ENCODE data around the gene PDE9A. TPM values are rescaled to one million over a fixed set of nuclear protein-coding genes. Genes with fewer than 3 reads are reported as not detected.

PDE9A gene
- total RNA-seq, 1 experiment from 2014 or later: 44.8 TPM

GRCh38 chr21:42636520-42637266 is 16.7 kb upstream of the PDE9A start (continued):
- no peak for TF ChIP-seq AR (CRISPR knock-in tag; IDR thresholded peaks at IDR 0.05)
- TF ChIP-seq, protein P1, sequence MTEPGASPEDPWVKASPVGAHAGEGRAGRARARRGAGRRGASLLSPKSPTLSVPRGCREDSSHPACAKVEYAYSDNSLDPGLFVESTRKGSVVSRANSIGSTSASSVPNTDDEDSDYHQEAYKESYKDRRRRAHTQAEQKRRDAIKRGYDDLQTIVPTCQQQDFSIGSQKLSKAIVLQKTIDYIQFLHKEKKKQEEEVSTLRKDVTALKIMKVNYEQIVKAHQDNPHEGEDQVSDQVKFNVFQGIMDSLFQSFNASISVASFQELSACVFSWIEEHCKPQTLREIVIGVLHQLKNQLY (CRISPR knock-in tag; IDR thresholded peaks at IDR 0.05): no peak

GRCh38 chr21:42637267-42638041 is 16.0 kb upstream of the PDE9A start:
- Mint-ChIP-seq H3K9me3 (no peaks in the 10 kb centered on the region), H3K27me3 (ENCODE audit: low read depth) (peaks cover 6% of the 10 kb centered on the region; the same call in 1 of the 2 replicates), H3K4me3 (no peak overlapping the region), H3K4me1 (peaks cover 27% of the 10 kb centered on the region), H3K36me3 (no peaks in the 10 kb centered on the region), H3K27ac (no peak overlapping the region)
- POLR2A ChIA-PET: no interaction called here
- no peak for DNase-seq (ENCODE audit: low spot score)
- TF ChIP-seq, protein P2, sequence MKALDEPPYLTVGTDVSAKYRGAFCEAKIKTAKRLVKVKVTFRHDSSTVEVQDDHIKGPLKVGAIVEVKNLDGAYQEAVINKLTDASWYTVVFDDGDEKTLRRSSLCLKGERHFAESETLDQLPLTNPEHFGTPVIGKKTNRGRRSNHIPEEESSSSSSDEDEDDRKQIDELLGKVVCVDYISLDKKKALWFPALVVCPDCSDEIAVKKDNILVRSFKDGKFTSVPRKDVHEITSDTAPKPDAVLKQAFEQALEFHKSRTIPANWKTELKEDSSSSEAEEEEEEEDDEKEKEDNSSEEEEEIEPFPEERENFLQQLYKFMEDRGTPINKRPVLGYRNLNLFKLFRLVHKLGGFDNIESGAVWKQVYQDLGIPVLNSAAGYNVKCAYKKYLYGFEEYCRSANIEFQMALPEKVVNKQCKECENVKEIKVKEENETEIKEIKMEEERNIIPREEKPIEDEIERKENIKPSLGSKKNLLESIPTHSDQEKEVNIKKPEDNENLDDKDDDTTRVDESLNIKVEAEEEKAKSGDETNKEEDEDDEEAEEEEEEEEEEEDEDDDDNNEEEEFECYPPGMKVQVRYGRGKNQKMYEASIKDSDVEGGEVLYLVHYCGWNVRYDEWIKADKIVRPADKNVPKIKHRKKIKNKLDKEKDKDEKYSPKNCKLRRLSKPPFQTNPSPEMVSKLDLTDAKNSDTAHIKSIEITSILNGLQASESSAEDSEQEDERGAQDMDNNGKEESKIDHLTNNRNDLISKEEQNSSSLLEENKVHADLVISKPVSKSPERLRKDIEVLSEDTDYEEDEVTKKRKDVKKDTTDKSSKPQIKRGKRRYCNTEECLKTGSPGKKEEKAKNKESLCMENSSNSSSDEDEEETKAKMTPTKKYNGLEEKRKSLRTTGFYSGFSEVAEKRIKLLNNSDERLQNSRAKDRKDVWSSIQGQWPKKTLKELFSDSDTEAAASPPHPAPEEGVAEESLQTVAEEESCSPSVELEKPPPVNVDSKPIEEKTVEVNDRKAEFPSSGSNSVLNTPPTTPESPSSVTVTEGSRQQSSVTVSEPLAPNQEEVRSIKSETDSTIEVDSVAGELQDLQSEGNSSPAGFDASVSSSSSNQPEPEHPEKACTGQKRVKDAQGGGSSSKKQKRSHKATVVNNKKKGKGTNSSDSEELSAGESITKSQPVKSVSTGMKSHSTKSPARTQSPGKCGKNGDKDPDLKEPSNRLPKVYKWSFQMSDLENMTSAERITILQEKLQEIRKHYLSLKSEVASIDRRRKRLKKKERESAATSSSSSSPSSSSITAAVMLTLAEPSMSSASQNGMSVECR (CRISPR knock-in tag; IDR thresholded peaks at IDR 0.05; ENCODE audit: borderline replicate concordance): 0 out of 2 replicates have a peak, but pooled peaks have one; percentile 50
- TF ChIP-seq TEAD1 (CRISPR knock-in tag; IDR thresholded peaks at IDR 0.05): no peak
- TF ChIP-seq, protein P3, sequence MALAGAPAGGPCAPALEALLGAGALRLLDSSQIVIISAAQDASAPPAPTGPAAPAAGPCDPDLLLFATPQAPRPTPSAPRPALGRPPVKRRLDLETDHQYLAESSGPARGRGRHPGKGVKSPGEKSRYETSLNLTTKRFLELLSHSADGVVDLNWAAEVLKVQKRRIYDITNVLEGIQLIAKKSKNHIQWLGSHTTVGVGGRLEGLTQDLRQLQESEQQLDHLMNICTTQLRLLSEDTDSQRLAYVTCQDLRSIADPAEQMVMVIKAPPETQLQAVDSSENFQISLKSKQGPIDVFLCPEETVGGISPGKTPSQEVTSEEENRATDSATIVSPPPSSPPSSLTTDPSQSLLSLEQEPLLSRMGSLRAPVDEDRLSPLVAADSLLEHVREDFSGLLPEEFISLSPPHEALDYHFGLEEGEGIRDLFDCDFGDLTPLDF (CRISPR knock-in tag; IDR thresholded peaks at IDR 0.05): no peak
- CTCF ChIA-PET: interaction anchor here (1.0 to 4.0 kb wide), 4 partner anchors 16 to 44 kb away, joined by 3 to 27 read pairs (median 10); partner anchors contain the start of gene PDE9A
- ATAC-seq: peak; percentile 16; the same call in 1 of the 2 replicates

- ChIA-PET CTCF (interaction anchor here (0.9 to 4.0 kb wide), 5 partner anchors 15 to 45 kb away, joined by 3 to 27 read pairs (median 4); partner anchors contain the start of gene PDE9A), POLR2A (no interaction called here)
- ATAC-seq: no peak
Measured at GRCh38 chr21:42638266-42638863, 15.1 kb upstream of the PDE9A start.

More at GRCh38 chr21:42638266-42638863, 15.1 kb upstream of the PDE9A start:
- Mint-ChIP-seq H3K4me1 (peaks cover 31% of the 10 kb centered on the region), H3K4me3 (no peak overlapping the region), H3K27ac (no peak overlapping the region), H3K27me3 (ENCODE audit: low read depth) (peaks cover 6% of the 10 kb centered on the region; the same call in 1 of the 2 replicates), H3K36me3 (no peaks in the 10 kb centered on the region), H3K9me3 (no peaks in the 10 kb centered on the region)
- TF ChIP-seq, protein P4, sequence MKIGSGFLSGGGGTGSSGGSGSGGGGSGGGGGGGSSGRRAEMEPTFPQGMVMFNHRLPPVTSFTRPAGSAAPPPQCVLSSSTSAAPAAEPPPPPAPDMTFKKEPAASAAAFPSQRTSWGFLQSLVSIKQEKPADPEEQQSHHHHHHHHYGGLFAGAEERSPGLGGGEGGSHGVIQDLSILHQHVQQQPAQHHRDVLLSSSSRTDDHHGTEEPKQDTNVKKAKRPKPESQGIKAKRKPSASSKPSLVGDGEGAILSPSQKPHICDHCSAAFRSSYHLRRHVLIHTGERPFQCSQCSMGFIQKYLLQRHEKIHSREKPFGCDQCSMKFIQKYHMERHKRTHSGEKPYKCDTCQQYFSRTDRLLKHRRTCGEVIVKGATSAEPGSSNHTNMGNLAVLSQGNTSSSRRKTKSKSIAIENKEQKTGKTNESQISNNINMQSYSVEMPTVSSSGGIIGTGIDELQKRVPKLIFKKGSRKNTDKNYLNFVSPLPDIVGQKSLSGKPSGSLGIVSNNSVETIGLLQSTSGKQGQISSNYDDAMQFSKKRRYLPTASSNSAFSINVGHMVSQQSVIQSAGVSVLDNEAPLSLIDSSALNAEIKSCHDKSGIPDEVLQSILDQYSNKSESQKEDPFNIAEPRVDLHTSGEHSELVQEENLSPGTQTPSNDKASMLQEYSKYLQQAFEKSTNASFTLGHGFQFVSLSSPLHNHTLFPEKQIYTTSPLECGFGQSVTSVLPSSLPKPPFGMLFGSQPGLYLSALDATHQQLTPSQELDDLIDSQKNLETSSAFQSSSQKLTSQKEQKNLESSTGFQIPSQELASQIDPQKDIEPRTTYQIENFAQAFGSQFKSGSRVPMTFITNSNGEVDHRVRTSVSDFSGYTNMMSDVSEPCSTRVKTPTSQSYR (CRISPR knock-in tag; IDR thresholded peaks at IDR 0.05): peak; percentile 50; the same call in 1 of the 2 replicates
- TF ChIP-seq NFE2L1 (CRISPR knock-in tag; IDR thresholded peaks at IDR 0.05): no peak
- DNase-seq (ENCODE audit: low spot score): no peak

Measured in WTC11 (cell line).